Activated T-cell treated with anti-CD3 and anti-CD28 coated beads for 24 hours (primary cell): ENCODE data around the gene ANAPC16.
"Not testable (repeated sequence)": the region's sequence is repeated elsewhere in the genome, so short reads cannot be mapped to it uniquely, and the experiment has no call there.

ENCODE experiments used
- DNase-seq: peaks from one replicate; pipeline ENCODE4 v3.0.0-alpha.2; 2020; ENCODE audit warnings: low read depth

Gene ANAPC16

DNA sequence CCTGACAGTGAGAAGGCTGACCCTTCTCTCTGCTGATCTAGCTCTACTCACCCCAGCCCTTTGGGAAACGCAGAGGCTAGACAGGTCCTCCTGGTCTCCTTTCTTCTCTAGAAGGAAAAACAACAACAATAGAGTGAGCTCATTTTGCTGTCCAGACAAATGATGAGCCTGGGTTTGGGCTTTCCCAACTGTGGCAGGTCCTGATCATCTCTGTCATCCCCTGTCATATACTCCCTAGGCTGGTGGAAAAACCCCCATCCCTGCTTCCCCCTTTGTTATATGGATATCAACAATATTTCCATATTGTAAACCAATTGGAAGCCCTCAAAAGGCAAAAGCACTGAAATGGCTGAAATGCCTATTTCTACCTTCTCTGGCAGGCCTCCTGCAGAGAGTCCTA lies 48.7 kb downstream of the ANAPC16 start:
- DNase-seq = no peak

DNA sequence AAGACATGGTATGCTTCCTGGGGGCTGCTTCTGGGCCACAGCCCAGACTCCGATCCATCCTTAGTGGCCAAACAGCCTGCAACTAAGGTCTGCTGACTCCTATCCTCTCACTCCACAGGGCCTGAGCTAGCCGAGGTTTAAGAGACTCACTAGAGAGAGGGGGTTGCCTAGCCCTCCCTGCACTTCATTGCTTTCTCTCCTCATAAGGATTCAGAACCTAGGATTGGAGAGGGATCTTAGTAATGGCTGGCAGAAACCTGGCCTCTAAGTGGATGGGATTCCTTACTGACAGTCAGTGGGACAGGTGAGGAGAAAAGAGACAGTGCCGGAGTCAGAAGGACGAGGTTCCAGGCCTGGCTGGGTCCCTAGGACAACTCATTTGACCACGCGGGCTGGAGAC lies 49.7 kb downstream of the ANAPC16 start:
- DNase-seq = no peak

DNA sequence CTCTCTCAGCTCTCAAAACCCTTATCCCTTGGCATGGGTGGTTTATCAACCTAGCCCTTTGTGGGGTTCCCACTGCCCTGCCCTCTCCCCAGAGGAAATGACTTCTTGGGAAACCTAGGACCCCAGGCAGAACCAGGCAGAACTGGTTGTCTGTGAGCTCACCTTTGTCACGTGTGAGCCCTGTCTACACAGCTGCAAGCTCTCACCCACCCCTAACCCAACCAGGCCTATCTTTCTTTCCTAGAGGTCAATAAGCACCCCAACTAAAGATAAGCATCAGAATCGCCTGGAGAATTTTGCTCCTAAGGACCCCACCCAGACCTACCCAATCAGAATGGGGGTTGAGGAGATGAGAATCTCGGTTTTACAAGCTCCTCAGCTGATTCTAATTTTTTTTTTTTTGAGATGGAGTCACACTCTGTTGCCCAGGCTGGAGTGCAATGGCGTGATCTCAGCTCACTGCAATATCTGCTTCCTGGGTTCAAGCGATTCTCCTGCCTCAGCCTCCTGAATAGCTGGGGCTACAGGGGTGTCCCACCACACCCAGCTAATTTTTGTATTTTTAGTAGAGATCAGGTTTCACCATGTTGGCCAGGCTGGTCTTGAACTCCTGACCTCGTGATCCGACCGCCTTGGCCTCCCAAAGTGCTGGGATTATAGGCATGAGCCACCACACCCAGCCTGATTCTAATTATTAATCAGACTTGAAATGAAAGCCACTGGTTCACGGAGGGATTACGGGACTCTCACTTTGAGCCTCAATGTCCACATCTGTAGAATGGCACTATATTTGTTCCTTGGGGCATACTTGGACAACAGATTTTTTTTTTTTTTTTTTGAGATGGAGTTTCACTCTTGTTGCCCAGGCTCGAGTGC lies 50.4 kb downstream of the ANAPC16 start:
- DNase-seq = no peak

DNA sequence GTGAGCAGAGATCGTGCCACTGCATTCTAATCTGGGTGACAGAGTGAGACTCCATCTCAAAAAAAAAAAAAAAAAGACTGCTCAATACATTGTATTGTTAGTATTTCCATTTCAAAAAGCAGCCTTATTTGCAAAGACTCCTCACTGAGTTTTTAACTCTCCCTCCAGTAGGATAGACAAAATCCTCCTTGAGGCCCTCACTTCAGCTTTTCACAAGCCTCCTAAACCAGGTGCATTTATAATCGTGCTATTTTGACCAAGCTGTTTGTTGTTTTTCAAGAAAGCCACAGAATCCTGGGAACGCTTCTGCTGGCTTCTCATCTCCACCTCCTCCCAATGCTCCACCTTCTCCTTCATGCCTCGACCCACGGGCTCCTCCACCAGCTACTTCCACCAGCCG lies 51.6 kb downstream of the ANAPC16 start:
- DNase-seq = no peak

DNA sequence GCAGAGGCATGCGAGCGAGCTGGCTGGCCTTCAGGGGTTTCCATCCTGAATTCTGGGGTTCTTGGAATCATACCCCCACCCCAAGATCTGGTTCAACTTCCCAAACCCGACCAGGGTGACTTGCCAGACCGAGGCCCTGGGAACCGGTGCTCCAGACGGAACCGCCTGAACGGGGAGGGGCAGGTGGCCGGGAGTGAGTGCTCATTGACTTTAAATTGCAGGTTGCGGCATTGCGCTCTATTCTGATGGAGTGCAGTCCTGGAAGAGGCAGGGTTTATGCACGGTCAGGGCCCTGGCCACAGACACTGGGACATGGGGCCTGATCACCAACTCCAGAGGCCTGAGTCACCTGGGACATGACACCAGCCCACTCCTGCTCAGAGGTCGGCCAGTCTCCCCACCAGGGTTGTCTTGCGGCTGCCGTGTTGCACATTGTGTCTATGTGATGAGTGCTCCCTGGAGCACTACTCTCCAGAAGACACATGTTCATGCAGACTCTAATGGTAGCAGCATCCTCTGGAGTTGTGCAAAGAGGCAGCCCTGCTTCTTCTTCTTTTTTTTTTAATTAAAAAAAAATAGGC lies 52.1 kb downstream of the ANAPC16 start:
- DNase-seq = no peak

DNA sequence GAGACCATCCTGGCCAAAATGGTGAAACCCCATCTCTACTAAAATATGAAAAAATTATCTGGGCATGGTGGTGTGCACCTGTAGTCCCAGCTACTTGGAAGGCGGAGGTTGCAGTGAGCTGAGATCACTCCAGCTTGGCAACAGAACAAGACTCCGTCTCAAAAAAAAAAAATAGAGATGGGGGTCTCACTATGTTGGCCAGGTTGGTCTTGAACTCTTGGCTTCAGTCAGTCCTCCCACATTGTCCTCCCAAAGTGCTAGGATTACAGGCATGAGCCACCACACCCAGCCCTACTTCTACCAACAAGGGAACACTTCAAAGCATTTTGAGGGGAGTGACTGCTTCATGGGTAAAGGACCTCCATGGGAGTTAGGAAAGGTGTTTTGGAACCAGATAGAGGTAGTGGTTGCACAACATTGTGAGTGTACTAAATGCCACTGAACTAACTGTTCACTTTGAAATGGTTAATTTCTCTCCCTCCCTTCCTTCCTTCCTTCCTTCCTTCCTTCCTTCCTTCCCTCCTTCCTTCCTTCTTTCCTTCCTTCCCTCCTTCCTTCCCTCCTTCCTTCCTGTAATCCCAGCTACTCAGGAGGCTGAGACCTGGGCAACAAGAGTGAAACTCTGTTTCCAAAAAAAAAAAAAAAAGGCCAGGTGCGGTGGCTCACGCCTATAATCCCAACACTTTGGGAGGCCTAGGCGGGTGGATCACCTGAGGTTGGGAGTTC lies 52.8 kb downstream of the ANAPC16 start:
- DNase-seq = not testable (repeated sequence)

DNA sequence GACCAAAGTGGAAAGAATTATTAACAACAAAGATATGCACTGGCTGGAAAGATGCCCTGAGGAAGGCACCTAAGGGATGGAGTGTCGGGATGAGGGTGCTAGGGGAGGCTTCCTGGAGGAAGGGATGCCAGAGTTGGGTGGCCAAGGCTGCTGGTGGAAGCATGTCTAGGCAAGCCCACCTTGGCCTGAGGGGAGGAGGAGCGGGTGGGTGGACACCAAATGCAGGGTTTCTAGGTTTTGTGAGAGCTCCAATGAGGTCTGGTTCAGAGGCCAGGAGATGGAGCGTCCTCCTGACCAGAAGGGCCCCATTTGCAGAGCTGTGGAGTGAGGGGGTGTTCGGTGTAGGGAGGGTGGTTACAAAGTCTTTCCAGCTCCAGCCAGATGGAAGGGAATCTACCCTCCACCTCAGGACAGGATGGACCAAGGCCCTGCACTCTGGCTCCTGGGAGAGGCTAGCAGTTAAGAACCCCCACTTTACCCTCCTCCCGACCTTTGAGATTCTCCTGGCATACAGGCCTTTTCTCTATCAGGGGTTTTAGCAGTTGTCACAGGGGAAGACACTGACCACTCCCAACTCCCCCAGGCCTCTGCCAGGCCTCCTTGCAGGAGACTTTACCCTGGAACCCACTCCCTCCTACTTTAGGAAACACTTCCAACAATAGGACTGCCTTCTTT lies 54.9 kb downstream of the ANAPC16 start:
- DNase-seq = no peak

DNA sequence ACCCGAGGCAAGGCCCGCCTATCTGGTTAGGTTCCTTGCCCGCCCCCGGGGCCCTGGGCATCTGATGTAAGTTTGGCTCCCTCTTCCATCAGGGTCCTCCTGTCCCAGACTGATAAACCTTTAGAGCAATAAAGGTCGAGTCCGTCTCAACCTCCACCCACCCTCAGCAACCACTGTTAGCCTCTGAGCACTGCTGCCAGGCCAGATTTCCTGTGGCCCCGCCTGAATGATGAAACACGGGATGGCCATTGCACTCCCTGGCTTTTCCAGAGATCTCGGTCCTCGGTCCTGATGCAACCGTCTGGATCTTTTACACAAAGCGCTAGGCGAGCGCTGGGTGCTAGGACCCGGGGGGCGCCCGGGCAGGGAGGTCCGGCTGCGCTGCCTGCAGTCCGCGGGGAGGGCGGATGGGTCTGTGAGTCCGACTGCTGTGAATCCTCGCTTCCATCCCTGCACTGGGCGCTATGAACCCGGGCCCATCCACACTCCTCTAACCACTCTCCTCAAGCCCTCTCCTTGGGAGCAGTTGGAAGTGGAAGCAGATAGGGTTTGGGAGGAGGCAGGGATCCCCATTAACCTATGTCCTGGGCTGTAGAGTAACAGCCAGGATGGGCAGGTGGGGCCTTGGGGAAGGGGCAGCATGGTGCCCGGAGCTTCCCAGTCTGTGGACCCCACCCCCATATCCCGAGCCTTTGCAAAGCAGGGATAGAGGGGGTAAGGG lies 57.0 kb downstream of the ANAPC16 start:
- no peak for DNase-seq

DNA sequence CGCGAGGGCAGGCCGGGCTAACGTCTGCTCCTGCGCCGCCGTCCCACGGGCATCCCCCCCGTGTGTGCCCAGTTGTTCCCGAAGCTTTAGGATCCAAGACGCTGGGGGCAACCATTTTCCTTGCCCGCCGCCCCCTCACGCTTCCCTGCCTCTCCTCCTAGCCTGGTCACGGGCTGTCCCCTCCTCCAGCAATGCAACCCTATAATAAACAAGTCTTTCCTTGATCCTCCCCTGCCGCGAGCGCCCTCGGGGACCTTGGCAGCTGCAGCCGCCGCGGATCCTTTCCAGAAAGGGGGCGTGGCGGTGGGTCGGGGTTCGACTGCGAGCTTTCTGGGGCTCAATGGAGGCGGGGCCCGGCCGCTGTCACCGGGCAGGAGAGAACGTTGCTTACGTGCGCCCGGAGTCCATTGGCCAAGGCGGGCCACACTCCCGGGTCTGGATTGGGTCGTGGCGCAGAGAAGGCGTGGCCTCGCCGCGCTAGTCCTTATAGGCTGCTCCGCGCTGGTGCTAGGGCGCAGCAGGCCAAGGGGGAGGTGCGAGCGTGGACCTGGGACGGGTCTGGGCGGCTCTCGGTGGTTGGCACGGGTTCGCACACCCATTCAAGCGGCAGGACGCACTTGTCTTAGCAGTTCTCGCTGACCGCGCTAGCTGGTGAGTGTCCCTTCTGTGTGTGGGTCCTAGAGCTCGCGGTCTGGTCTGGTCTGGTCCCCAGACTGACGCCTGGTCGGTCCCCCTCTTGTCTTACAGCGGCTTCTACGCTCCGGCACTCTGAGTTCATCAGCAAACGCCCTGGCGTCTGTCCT lies 57.8 kb downstream of the ANAPC16 start, which contains the start of gene DDIT4:
TSS of gene DDIT4 (plus strand) at position 515 of the 803 bp plus-strand sequence. CDS start 293 bp downstream, outside the sequence.
- DNase-seq = peak; percentile 98

DNA sequence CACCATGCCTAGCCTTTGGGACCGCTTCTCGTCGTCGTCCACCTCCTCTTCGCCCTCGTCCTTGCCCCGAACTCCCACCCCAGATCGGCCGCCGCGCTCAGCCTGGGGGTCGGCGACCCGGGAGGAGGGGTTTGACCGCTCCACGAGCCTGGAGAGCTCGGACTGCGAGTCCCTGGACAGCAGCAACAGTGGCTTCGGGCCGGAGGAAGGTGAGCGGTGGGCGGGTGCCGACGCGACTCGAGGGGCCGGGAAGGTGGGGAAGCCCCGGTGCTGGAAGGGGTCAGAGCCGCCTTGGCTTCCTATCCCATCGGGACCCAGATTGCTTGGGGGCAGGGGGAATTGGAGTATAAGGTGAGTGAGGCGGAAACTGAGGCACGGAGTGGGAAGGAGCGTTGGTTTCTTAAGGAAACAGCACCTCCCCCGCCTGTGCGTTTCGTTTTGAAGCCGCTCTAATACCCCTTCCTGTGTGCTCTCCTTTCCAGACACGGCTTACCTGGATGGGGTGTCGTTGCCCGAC lies 58.5 kb downstream of the ANAPC16 start:
- no peak for DNase-seq

DNA sequence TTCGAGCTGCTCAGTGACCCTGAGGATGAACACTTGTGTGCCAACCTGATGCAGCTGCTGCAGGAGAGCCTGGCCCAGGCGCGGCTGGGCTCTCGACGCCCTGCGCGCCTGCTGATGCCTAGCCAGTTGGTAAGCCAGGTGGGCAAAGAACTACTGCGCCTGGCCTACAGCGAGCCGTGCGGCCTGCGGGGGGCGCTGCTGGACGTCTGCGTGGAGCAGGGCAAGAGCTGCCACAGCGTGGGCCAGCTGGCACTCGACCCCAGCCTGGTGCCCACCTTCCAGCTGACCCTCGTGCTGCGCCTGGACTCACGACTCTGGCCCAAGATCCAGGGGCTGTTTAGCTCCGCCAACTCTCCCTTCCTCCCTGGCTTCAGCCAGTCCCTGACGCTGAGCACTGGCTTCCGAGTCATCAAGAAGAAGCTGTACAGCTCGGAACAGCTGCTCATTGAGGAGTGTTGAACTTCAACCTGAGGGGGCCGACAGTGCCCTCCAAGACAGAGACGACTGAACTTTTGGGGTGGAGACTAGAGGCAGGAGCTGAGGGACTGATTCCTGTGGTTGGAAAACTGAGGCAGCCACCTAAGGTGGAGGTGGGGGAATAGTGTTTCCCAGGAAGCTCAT lies 59.0 kb downstream of the ANAPC16 start:
- DNase-seq = peak; percentile 63

DNA sequence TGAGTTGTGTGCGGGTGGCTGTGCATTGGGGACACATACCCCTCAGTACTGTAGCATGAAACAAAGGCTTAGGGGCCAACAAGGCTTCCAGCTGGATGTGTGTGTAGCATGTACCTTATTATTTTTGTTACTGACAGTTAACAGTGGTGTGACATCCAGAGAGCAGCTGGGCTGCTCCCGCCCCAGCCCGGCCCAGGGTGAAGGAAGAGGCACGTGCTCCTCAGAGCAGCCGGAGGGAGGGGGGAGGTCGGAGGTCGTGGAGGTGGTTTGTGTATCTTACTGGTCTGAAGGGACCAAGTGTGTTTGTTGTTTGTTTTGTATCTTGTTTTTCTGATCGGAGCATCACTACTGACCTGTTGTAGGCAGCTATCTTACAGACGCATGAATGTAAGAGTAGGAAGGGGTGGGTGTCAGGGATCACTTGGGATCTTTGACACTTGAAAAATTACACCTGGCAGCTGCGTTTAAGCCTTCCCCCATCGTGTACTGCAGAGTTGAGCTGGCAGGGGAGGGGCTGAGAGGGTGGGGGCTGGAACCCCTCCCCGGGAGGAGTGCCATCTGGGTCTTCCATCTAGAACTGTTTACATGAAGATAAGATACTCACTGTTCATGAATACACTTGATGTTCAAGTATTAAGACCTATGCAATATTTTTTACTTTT lies 59.7 kb downstream of the ANAPC16 start:
- no peak for DNase-seq

DNA sequence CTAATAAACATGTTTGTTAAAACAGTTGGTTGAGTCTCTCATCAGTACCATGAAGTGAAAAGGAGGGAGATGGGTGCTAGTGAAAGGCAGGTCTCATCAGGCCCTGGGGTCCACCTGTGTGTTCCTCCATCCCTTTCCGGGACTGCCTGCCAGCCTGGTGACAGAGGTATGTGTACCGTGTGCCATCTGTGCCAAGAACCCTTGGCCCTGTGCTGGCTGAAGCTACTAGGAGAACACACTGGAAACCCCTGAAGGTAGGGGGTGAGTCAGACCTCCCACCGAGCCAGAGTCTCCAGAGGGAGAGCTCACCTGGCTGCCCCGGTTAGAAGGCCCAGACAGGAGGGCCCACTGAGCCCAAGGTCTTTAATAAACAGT lies 60.2 kb downstream of the ANAPC16 start:
- DNase-seq = no peak

DNA sequence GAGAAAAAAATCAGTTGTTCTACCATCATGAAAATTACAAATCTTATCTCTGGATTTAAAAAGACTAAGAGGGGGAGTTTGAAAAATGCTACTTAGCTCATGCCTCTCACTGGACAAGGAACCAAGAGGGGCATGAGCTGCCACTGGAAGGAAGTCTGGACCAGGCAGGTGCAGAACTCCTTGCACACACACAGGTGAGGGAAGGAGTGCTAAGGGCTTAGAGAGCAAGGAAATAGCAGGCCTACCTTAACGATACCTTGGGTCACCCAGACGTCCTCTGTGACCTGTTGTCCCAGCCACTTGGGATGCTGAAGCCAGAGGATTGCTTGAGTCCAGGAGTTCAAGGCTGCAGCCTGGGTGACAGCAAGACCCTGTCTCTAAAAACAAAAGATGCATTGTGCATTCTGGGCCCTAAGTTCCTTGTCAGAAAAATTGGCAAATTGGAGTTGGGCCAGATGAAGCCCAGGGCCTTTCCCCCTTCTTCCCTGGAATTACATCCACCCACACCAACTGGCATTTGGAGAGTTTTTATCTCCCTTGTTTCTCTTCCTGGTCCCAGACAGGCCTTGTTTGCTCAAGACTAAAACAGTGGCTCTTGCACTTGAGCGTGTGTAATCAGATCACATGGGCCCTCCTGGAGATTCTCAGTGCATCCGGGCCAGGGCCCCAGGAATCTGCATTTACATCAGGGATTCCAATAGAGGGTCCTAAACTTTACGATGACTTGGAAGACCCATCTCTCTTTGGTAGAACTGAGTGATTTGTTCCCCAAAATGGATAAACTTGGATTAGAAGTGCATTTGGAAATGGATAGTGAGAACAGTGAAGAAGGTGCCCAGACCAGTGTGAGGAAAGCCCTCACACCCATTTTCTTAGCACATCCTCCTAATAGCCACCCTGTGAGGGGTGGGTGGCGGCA lies 60.9 kb downstream of the ANAPC16 start:
- DNase-seq = no peak

DNA sequence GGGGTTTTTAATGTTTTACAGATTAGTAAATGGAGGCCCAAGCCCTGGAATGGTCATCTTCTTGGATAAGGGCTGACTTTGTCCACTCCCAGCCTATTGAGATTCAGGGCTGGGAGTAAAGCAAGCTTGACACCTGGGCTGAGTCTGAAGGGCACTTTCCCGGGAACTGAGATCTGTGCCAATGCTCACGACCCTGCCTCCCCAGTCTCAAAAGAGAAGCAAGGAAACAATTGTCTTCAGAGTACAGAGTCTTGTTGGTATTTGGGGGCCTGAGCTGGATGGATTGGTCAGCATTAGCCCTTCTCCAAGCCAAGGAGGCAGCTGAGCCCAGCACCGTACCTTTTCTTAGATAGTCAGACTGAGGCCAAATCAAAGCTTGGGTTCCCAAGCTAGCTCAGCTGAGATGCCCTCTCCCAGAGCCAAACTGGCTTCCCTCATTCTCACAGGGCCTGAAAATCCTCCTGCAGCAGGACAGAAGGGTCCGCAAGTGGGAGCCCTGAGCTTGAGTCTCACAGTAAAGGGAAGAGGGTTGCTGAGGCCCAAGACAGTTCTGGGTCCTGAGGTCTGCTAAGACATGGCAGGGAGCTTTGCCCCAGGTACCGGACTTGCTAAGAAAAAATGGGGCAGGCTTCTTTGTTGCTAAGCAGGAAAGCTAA lies 61.7 kb downstream of the ANAPC16 start:
- DNase-seq = no peak

DNA sequence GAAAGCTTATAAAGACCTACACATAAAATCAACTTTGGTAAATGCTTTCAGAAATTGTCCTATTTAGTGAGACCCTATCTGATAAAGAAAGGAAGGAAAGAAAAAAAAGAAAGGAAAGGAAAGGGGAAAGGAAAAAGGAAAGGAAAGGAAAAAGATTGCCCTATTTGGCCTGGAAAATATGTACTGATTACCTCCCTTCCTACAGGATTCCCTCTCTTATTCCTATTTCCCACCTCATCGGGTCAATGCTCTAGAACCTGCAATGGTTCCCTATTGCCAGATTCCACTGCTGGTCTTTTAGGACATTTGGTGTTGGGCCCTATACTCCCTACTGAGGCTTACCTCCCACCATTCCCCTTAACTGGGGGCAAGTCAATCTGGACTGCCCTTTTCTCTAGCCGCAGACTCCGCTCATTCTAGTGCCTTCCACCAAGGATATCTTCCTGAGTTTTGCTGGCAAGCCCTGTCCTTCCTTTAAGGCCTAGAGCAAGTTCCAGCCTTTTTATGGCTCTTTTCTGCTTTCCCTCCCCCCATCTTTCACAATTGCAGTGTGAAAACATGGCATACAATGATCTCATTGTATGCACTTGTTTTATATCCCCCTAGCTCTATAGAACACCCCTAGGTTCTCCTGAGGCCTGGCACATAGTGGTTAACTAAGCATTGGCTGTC lies 62.3 kb downstream of the ANAPC16 start:
- DNase-seq = no peak

DNA sequence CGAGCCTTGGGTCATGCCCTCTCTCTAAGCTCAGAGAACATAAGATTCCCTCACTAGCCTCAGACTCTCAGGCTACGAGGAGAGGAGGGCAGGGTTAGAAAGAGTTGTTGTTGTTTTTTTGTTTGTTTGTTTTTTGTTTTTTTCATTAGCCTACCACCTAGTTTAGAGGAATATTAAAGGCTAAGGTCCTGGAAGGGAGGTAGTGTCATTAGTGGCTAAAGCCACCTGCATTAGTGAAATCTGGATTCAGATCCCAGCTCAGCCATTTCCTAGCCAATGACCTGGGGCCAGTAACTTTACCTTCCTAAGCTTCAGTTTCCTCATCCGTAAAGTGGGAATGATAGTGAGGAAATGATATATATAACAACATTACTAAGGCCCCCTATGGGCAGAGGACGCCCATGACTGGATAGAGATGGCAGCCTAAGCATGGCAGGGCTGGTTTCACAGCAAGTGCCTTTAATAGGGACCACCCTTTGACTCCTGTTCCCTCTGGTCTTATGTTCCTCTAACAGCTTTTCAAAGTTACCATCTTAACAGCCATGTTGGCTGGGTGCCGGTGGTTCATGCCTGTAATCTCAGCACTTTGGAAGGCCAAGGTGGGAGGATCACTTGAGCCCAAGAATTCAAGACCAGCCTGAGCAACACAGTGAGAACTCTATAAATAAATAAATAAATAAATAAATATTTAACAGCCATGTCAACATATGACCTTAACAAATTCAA lies 63.0 kb downstream of the ANAPC16 start:
- no peak for DNase-seq
